DMS53 (cell line): ENCODE measurements around the gene POLRMT.
"Not testable (repeated sequence)": the region's sequence is repeated elsewhere in the genome, so short reads cannot be mapped to it uniquely, and the experiment has no call there.

Experiments
- DNase-seq: peaks from one replicate; lab custom pipeline; 2025; lab: John Stamatoyannopoulos, UW

POLRMT gene

DNA sequence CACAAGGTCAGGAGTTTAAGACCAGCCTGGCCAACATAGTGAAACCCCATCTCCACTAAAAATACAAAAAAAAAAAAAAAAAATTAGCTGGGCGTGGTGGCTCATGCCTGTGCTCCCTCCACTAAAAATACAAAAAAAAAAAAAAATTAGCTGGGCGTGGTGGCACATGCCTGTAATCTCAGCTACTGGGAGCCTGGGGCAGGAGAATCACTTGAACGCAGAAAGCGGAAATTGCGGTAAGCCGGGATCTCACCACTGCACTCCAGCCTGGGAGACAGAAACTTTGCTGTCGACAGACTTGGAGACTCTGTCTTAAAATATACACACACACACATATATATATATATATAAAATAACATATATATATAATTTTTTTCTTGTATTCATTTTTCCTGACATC lies 6.8 kb downstream of the POLRMT start:
- not testable (repeated sequence) for DNase-seq

DNA sequence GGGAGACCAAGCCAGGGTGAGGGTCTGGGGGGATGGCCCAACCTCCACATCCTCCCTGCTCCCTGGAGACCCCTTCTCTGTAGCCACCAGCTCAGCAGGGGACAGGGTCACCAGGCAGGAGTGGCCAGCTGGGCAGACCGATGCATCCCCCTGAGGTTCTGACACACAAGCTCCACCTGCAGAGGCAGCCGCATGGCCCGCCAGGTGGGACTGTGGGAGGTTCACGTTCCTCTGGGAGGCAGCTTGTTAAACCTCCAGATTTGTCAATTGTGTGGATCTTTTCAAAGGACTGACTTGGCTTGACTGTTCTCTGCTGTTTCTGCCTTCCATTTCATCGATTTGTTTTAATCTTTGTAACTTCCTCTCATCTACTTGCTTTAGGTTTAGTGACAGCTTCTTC lies 8.1 kb downstream of the POLRMT start:
- DNase-seq = no peak

DNA sequence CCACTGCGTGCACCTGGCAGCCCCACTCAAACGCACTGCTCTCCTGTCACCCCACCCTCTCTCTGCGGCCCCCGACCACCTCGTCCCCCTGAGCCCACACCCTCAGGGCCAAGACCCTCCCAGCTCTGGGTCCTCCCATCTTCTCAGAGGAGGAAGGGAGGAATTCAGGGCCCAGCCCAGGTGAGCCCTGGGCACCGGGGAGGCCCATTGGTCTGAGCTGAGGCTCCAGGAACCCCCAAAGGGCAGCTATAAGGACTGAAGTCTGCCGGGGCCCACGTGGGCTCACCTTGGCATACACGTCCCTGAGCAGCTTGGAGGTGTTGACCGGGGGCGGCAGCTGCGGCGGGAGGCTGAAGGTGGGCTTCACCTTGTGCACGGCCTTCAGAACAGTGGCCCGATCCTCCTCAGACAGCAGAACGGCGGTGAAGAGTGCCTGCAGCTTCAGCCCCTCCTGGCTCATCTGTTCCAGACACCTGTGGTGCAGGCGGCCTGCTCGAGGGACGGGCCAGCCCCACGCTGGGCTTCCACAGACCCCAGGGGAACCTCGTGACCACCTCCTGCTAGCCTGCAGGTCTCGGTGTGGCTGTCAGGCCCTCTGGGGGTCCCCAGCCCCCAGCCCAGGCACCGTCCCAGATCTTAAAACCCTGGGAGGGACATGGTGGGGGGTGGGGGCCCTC lies 8.8 kb downstream of the POLRMT start:
- DNase-seq = no peak

DNA sequence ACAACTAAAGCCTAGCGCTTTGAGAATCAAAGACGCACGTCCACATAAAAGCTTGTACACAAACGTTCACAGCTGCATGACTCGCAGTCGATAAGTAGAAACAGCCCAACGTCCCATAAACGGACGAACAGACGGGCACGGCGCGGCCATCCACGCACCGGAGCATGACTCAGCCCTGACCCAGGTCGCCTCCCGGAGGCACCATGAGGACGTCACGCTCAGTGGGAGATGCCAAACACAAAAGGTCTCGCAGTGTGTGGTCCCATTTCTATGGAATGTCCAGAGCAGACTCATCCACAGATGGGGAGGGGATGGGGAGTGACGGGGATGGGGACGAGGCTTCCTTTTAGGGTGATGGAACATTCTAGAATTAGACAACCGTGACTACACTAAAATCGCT lies 9.4 kb downstream of the POLRMT start:
- no peak for DNase-seq

DNA sequence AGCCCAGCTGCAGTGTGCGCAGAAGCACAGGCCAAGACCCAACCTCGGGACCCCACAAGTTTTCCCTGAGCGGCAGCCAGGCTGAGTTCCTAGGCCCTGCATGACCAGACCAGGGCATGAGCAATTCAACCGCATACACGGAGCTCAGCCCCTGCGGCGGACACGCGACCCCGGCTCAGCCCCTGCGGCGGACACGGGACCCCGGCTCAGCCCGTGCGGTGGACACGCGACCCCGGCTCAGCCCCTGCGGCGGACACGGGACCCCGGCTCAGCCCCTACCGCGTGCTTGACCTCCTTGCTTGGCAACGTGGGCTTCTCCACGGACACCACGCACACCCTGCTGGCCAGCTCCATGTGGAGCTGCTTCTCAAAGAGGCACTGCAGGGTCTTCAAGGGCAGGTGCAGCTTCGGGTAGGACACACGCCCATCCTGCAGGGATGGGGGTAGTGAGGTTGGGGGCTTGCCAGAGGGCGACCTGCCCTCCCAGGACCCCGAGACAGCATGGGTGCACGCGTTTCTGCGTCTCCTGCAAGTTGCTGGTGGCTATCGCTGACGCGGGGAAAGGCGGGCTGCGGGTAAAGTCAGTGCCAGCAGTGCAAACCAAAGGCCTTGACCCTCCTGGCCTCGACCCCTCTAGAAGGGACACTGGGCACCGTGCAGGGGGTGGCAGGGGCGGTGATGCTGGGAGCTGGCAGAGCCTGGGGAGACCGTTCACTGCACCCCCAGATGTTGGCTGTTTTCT lies 10.0 kb downstream of the POLRMT start:
- DNase-seq = no peak

DNA sequence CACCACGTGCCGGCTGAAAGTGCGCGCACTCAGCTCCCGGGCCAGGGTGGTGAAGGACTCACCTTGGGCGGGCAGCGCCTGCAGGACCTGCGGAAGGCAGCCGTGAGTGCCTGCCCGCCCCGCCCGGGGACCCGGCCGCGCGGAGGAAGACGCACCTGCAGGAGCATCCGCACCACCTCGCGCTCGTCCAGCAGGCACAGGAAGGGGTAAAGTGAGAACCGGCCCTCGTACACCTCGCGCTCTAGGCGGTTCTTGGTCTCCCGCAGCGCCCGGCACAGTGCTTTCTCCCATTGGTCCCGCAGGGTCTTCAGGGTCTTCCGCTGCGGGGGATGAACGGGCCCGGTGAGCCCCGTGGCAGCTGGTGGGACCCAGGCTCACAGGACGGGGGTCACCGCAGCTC lies 10.7 kb downstream of the POLRMT start:
- DNase-seq = no peak

DNA sequence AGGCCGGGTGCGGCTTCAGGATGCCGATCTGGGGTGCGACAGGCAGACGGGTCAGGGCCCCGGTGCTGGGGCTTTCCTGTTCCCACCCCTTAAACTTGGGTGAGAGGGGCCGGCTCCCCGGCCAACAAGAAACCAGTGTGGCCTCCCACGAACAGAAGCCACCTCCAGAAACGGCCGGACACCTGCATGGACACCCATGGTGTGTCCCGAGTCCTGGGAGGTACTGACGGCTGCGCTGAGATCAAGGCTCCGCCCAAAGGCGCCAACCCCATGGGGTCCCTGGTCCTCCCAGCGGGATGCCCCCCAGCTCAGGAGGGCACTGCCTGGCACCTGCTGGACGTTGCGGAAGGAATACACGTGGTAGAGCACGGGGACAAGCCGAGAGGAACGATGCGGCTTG lies 11.5 kb downstream of the POLRMT start:
- no peak for DNase-seq

DNA sequence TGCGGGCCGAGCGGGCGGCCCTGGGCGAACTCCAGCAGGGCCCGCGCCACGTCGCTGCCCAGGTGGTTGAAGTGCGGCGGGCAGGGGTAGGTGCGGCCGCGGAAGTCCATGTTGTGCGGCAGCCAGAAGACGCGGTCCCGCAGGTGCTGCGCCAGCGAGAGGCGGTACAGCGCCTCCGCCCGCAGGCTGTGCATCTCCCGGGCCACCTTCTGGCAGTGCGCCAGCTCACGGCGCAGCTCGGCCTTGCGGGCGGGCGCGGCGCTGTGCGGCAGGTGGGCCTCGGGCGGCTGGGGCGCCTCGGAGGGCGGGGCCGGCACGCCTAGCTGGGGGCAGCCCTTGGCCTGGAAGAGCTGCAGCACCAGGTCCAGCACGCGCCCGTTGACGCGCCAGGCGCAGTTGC lies 12.1 kb downstream of the POLRMT start:
- DNase-seq = not testable (repeated sequence)

DNA sequence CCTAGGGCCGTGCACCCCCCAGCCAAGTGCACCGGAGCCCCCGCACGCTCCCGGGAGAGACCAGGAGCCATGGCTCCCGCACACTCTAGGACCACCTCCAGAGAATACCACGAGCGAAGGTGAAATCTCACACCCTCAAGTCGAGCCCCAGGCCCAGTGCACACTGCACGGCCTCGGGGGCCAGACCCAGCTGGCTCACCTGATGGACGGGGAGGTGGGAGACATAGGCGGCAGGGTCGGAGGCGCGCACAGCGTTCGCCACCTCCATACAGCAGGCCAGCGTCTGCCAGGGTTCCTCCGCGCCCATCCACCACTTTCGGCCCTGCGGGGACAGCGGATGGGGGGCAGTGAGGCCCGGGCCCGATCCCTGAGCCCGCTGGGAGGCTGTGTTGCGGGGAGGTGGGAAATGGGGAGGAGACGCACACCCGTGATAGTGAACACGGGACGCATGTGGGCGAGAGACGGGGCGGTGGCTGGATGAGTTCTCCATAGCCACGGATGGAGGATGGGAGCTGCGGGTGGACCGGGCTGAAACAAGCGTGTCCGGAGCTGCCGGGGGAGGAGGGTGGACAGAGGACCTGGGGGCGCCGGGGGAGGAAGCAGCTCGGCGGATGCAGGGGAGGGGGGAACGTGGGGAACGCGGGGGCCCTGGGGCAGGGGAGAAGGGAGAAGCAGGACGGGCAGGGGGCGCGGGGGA lies 13.0 kb downstream of the POLRMT start:
- no peak for DNase-seq

DNA sequence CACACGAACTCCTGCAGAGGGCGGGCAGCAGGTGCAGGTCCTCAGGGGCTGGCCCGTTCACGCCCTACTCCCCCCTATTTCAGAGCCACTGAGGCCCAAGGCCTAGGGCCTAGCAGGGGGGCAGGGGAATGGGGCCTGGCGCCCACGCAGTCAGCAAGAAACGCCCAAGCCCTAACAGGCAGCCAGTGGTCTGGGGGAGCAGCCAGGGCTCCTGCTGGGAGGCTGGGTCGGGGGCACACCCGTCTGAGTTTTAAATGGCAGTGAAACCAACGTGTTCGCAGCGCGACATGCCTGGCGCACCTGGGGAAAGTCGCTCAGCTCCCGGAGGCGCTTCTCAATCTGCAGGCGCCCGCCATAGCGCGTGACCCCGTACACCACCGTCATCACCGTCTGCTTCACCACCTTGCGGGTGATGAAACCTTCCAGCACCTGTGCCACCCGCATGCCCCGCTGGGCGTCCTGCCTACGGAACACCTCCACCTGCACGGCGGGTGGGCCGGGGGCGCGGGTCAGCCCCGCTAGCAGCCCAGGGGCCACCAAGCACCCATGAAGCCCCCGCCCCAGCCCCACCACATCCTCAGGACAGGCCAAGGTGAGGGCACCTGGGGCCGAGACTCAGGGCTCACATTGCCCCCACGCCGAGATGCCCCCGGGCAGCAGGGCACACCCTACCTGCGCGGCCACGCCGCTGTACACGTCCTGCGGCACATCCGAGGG lies 13.9 kb downstream of the POLRMT start:
- DNase-seq = no peak

DNA sequence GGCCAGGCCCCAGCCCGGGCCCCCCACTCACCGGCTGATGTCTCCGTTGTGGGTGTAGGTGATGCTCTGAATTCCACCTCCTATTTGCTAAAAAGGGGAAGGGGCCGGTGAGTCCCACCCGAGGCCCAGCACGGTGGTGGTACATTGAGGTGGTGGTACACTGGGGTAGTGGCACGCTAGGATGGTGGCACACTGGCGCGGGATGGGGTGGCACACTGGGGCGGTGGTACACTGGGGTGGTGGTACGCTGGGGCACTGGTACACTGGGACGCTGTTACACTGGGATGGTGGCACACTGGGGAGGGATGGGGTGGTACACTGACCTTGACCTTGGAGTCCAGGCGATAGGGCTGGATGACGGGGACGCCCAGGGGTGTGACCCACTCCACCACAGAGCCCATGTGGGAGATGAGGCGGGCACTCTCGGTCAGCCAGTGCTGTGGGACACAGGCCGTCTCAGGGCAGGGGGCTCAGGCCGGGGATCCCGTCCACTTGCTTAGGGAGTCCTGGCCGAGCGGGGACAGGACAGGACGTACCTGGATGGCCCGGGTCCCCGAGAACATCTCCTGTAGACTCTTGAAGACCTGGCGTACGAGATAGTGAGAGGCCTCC lies 14.6 kb downstream of the POLRMT start:
- no peak for DNase-seq

DNA sequence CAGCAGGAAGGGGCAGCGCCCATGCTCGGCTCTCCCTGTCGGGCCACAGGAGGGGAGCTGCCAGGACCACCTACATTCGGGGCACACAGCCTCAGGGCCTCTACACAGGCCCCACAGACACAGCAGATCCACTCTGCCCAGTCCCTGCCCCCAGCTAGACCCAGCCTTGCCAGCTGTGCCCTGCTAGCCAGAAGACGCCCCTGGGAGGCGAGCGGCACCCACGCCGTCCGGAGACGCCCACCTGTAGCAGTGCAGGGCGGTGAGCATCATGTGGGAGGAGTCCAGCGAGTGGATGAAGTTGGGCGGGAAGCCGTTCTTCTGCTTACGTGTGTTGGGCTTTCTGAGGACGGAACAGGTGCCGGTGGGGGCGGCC lies 15.1 kb downstream of the POLRMT start:
- no peak for DNase-seq

DNA sequence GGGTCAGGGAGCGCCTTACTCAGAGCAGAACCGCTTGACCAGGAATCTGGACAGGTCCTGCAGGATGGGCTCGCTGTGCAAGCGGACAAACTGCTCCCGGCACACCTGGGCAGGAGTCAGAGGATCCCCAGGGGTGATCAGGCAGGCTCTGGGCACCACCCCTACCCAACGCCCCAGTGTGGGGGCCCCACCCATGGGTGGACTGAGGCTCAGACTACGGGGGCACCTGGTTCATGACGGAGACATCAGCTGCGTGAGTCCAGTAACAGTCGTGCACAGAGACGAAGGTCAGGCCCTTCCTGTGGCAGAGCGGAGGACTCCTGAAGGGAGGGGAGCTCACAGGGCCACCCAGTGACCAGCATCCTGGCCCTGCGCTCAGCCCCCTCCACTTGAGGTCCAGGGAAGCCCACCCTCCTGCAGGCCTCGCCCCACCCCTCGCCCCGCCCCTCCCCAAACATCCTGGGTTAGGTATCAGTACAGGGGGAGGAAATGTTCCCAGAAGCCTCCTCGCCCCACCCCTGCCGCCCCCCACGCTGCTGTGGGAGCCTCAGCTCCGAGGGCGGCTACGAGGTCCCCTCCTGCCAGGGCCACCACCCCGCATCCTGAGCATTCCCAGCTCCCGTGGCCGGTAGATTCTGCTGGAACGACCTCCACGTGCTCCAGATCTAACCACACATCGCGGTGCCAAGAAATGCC lies 15.6 kb downstream of the POLRMT start:
- no peak for DNase-seq

DNA sequence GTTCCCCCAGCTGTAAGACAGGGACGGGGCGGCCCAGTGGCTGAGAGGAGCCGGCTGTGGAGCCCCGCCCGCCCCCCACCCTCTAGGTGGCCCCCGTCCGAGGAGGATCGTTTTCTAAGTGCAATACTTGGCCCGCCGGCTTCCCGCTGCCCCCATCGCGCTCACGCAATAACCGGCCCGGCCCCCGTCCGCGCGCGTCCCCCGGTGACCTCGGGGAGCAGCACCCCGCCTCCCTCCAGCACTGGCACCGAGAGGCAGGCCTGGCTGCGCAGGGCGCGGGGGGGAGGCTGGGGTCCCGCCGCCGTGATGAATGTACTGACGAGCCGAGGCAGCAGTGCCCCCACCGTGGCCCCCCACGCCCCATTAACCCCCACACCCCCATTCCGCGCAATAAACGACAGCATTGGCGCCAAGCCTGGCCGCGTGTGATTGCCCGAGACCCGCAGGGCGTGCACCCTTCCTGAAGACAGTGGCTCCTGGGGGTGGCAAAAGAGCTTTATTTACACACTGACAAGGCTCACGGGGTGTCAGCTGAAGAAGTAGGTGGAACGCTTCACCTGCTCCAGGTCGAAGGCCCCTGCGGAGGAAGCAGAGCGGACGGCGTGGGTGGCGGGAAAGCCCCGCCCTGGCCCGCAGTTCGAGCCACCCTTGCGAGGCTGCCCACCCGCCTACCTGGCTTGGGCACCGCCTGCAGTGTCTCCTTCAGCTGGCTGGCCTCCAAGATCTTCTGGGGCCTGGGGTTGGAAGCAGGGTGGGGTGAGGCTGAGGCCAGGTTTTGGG lies 16.4 kb downstream of the POLRMT start:
- no peak for DNase-seq

DNA sequence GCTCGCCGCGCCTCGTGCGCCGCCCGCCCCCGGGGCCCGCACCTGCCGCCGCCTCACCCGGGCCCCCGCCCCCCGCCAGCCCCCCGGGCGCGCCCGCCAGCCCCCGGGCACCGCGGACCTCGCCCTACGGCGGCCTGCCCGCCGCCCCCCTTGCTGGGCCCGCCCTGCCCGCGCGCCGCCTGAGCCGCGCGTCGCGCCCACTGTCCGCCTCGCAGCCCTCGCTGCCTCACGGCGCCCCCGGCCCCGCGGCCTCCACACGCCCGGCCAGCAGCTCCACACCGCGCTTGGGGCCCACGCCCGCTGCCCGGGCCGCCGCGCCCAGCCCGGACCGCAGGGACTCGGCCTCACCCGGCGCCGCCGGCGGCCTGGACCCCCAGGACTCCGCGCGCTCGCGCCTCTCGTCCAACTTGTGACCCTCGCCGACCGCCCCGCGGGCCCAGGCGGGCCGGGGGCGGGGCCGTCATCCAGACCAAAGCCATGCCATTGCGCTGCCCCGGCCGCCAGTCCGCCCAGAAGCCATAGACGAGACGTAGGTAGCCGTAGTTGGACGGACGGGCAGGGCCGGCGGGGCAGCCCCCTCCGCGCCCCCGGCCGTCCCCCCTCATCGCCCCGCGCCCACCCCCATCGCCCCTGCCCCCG lies 17.2 kb downstream of the POLRMT start:
- DNase-seq = no peak

DNA sequence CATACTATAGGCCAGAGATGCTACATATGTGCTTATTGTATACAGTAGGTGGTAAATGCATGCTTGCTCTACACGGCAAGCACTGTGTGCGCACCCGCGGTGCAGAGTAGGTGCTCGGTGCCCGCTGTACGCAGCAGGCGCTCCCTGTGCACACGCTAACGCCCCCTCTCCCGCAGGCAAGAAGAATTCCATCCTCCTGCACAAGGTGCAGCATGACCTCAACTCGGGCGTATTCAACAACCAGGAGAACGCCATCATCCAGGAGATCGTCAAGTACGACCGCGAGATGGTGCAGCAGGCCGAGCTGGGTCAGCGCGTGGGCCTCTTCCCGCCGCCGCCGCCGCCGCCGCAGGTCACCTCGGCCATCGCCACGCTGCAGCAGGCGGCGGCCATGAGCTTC lies 17.7 kb downstream of the POLRMT start:
- DNase-seq = peak; percentile 79

DNA sequence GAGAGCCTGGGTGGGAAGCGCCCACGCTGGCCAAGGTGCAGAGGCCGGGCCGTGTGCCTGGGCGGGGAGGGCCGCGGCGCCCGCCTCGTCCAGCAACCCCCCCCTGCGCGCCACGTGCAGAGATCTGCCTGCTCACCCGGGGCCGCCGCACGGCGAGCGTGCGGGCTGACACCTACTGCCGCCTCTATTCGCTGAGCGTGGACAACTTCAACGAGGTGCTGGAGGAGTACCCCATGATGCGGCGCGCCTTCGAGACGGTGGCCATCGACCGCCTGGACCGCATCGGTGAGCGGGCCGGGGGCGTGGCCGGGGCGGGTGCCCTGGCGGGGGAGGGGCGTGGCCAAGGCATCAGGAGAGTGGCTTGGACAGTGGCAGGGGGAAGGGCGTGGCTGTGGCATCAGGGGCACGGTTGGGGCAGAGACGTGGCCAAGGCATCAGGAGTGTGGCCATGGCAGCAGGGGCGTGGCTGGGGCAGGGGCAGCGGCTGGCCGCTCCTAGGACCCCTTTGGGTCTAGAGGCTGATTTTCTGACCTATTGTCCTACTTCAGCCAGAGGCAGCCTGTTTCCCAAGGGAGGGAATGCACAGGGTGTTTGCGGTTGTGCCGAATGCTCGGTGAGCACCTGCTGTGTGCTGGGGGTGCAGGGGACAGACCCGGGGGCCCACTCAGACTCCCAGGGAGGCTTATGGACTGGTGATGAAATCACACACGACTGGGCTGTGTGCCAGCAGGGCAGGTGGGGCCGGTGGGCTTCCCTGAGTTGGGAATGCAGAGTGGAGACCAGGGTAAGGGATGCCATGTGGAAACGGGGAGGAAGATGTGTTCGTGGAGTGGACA lies 19.4 kb downstream of the POLRMT start:
- DNase-seq = no peak

DNA sequence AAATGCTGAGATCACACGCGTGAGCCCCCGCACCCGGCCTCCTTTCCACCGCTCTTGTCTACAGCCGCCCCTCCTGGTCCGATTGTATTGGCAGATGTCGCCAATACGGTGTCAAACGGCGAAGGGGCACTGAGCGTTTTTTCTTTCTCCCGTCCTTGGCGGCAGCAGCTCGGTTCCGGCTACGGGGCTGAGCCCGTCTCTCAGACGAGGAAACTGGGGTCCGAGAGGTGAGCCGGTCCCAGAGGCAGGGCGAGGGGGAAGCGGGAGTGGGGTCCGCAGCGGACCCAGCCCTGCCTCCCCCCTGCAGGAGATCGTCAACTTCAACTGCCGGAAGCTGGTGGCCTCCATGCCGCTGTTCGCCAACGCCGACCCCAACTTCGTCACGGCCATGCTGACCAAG lies 20.4 kb downstream of the POLRMT start:
- no peak for DNase-seq

DNA sequence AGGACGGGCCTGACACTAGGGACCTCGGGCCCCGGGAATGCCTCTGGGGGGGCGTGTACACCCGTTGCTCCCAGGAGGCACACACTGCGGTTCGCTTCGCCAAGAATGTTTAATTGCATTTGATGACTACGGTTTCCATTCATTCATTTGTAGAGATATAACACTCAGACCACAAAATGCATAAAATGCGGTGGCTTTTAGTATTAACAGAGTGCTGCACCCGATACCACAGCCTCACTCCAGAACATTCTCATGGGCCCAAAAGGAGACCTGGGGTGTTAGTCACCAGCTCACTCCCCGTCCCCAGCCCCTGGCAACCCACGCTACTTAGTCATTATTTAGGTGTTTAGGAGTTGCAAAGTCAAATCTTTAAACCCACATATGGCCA lies 21.9 kb downstream of the POLRMT start:
- no peak for DNase-seq
